ENCODE results near the gene PEX7. TPM values are rescaled to one million over a fixed set of nuclear protein-coding genes. Genes with fewer than 3 reads are reported as not detected.

Gene PEX7
- total RNA-seq, 4 donors from 2014 or later, result 5.9 to 17.1 (median 6.9) TPM

DNA sequence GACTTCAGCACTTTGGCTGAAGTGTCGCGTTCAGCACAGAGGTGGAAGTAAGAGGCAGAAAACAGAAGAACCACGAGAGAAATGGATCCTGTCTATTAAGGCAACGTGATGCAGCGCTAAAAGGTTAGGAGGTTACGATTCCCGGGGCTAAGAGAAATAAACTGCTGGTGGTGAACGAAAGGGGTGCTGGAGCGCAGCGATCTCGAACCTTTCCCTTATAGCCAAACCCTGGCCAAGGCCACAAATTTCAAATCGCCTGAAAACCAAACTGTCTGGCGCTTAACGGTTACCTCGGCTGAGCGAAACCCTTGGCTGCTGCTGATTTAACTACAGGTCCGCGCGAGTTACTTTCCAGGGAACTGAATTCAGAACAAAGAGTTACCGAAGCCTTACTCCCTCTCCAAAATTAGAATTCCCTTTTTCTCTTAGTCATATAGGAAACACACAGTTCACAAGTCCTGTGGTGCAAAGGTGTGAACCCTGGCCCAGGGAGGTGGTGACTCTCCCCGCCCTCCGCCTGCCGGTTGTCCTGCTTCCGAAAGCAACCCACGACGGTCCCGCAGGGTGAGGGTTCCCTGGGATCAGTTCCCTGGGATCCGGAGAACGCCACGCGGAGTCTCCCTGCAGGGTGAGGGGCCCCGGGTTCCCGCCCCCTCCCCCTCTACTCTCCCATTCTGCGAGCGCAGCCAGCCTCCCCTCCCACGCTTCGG lies 98.4 kb downstream of the PEX7 start:
- H3K36me3 ChIP-seq, result peaks cover 0 to 18% of the 10 kb centered on the region in 2 donors
- 1 to 4% methylated on average over 18 to 19 of the region's 37 CpGs for WGBS, 2 donors (ENCODE audit: low coverage in 1 of 2)
- peaks cover 74% of the 10 kb centered on the region for H3K27me3 ChIP-seq
- ATAC-seq, result no peak
- H3K9me3 ChIP-seq, result no peaks in the 10 kb centered on the region
- peak overlapping the region; percentile 5 to 56 for H3K4me3 ChIP-seq
- no peak for TF ChIP-seq POLR2AphosphoS5 (IDR thresholded peaks at IDR 0.05)
- no peak for TF ChIP-seq POLR2A (IDR thresholded peaks at IDR 0.05)
- TF ChIP-seq CTCF (IDR thresholded peaks at IDR 0.05), result no peak
- TF ChIP-seq EP300 (IDR thresholded peaks at IDR 0.05), result no peak
- peaks cover 0 to 38% (median 34%) of the 10 kb centered on the region in 3 donors for H3K4me1 ChIP-seq
- no peak overlapping the region for H3K27ac ChIP-seq

- Histone ChIP-seq H3K27ac (no peak overlapping the region), H3K4me3 (peak overlapping the region; percentile 5 to 56), H3K9me3 (no peaks in the 10 kb centered on the region), H3K27me3 (peaks cover 73% of the 10 kb centered on the region), H3K4me1 (peaks cover 0 to 38% (median 34%) of the 10 kb centered on the region in 3 donors), H3K36me3 (peaks cover 0 to 12% of the 10 kb centered on the region in 2 donors)
- ATAC-seq, result no peak
- WGBS, 2 donors (ENCODE audit: low coverage in 1 of 2), result 0% methylated on average over 5 of the region's 59 CpGs; no CpG with 5 or more reads in 1 of the 2 donors
- TF ChIP-seq EP300 (IDR thresholded peaks at IDR 0.05) (no peak), CTCF (IDR thresholded peaks at IDR 0.05) (no peak), POLR2A (IDR thresholded peaks at IDR 0.05) (no peak), POLR2AphosphoS5 (IDR thresholded peaks at IDR 0.05) (no peak)
These were observed 99.1 kb downstream of the PEX7 start for GRCh38 chr6:136921381-136921935.

DNA sequence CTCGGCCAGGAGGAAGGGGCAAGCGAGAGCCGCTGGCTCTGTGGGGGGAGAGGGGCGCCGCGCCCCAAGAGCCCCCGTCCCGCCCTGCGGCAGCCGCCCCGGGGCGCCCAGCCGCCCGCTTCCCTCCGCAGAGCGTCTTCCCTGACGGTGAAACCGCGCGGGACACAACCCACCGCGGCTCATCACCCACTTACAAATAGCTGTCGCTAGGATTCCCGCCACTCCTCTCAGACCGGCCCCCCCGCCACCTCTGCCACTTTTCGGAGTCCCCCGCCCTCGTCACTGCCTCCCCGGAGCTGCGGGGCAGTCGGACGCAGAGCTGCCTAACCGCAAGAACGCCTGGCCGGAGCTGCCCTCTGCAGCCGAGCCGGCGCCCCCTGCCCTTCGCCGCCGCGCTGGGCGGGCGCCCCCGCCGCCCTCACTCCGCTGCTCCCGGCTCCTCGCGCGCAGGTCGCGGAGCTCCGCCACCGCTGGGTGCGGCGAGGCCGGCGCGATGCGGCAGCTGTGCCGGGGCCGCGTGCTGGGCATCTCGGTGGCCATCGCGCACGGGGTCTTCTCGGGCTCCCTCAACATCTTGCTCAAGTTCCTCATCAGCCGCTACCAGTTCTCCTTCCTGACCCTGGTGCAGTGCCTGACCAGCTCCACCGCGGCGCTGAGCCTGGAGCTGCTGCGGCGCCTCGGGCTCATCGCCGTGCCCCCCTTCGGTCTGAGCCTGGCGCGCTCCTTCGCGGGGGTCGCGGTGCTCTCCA lies 99.7 kb downstream of the PEX7 start, which contains the start of gene SLC35D3:
SLC35D3 (plus strand) TSS at position 366 of the 749 bp plus-strand sequence; CDS start at position 494, 128 bp downstream.
- Histone ChIP-seq H3K4me1 (peaks cover 0 to 38% (median 34%) of the 10 kb centered on the region in 3 donors), H3K36me3 (peaks cover 0 to 6% of the 10 kb centered on the region in 2 donors), H3K27ac (no peak within 1 kb of the TSS), H3K9me3 (no peaks in the 10 kb centered on the region), H3K27me3 (peaks cover 69% of the 10 kb centered on the region), H3K4me3 (peak within 1 kb of the TSS; percentile 5 to 56)
- 4% methylated on average over 14 of the region's 86 CpGs; no CpG with 5 or more reads in 1 of the 2 donors for WGBS, 2 donors (ENCODE audit: low coverage in 1 of 2)
- TF ChIP-seq POLR2A (IDR thresholded peaks at IDR 0.05) (no peak), EP300 (IDR thresholded peaks at IDR 0.05) (no peak), POLR2AphosphoS5 (IDR thresholded peaks at IDR 0.05) (no peak), CTCF (IDR thresholded peaks at IDR 0.05) (no peak)
- ATAC-seq, result peak; percentile 37

GRCh38 chr6:136922685-136923006 lies 100.3 kb downstream of the PEX7 start:
- TF ChIP-seq POLR2AphosphoS5 (IDR thresholded peaks at IDR 0.05) (no peak), POLR2A (IDR thresholded peaks at IDR 0.05) (no peak), EP300 (IDR thresholded peaks at IDR 0.05) (no peak), CTCF (IDR thresholded peaks at IDR 0.05) (no peak)
- peak; percentile 3 for ATAC-seq
- Histone ChIP-seq H3K36me3 (peaks cover 0 to under 1% of the 10 kb centered on the region in 2 donors), H3K4me3 (peak overlapping the region in 1 of 2 donors; percentile 56), H3K9me3 (no peaks in the 10 kb centered on the region), H3K27ac (no peak overlapping the region), H3K27me3 (peaks cover 64% of the 10 kb centered on the region), H3K4me1 (peaks cover 0 to 38% (median 34%) of the 10 kb centered on the region in 3 donors)
- no CpG with 5 or more reads among the region's 29 CpGs for WGBS, 2 donors (ENCODE audit: low coverage in 1 of 2)
